GM19452 (cell line): ENCODE data around the gene SMIM1.
"Not testable (repeated sequence)": the region's sequence is repeated elsewhere in the genome, so short reads cannot be mapped to it uniquely, and the experiment has no call there.

Experiments used
- ATAC-seq: cut with Tn5 transposase; IDR thresholded peaks from one replicate; pipeline ENCODE4 v1.9.1; 2021; ENCODE audit not compliant: unreplicated experiment

Gene SMIM1, protein sequence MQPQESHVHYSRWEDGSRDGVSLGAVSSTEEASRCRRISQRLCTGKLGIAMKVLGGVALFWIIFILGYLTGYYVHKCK

DNA sequence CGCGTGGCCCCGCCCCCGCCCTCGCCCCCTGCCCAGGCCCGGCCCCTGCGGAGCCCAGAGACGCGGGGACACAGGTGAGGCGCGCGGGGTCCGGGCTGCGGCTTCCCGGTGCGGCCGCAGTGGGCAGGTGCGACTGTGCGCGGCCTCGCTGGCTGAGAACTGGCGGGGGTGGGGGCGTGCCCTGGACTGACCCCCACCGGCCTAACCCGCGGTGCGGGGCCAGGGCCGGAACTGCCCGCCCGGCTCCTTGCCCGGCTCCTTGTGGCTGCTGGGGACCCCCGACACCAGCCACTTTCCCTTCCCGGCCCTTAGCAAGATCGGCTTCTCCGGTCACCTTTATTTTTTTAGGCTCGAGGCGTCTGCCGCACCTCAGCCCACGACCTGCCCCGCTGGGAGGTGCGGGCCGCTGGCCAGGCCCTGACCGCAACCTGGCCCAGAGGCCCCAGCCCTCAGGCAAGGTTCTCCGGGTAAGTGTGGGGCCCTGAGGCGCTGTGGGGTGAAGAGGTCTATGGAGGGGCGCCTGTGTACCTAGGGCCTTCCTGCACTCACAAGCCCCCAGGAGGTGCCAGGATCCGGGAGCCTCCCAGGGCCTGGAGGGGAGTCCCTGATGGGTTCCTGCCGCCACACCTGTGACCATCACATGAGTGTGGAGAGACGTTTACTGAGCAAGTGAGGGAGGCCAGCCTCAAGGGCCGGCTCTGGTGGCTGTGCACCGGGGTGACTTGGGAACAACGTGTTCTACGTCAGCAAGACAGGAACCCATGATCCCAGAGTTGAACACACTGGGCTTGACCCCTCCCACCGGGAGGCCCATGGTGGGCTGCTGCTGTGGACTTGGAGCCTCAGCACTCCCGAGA is at the start of gene SMIM1:
Gene SMIM1, plus strand, starts transcription at position 35 of the 857 bp plus-strand sequence. CDS start 2,625 bp downstream, outside the sequence.
- peak; percentile 19 for ATAC-seq

DNA sequence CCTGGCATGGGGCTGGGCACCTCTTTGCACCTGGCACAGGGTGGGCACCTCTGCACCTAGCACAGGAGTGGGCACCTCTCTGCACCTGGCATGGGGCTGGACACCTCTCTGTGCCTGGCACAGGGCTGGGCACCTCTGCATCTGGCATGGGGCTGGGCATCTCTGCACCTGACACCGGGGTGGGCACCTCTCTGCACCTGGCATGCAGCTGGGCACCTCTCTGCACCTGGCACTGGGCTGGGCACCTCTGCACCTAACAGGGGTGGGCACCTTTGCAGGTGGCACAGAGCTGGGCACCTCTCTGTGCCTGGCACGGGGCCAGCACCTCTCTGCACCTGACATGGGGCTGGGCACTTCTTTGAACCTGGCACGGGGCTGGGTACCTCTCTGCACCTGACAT is 49.7 kb upstream of the SMIM1 start:
- no peak for ATAC-seq

DNA sequence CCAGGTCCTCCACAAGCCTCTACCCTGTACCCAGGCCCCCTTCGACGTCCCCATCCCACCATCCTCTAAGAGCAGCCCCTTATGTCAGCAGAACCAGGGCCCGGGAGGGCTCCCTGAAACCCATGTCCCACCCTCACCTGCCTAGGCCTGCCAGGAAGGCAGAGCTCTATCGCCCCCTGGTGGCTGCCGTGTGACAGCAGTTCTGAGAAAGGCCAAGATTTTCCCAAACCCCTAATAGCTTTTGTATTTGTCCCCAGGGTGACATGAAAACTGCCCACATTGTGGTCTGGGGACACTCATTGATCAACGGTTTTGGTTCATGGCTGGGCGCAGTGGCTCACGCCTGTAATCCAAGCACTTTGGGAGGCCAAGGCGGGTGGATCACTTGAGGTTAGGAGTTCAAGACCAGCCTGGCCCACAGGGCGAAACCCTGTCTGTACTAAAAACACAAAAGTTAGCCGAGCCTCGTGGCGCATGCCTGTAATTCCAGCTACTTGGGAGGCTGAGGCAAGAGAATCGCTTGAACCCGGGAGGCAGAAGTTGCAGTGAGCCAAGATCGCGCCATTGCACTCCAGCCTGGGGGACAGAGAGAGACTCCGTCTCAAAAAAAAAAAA is 48.0 kb upstream of the SMIM1 start:
- ATAC-seq = not testable (repeated sequence)

DNA sequence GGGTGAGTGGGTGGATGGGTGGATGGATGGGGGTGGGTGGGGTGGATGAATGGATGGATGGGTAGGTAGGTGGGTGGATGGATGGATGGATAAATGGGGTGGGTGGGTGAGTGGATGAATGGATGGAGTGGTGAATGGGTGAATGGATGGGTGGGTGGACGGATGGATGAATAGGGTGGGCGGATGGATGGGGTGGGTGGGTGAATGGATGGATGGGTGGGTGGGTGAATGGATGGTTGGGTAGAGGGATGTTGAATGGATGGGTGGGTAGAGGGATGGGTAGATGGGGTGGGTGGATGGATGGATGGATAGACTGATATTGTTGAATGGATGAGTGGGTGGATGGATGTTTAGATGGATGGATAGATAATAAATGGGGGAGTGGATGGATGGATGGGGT is 47.2 kb upstream of the SMIM1 start:
- no peak for ATAC-seq

DNA sequence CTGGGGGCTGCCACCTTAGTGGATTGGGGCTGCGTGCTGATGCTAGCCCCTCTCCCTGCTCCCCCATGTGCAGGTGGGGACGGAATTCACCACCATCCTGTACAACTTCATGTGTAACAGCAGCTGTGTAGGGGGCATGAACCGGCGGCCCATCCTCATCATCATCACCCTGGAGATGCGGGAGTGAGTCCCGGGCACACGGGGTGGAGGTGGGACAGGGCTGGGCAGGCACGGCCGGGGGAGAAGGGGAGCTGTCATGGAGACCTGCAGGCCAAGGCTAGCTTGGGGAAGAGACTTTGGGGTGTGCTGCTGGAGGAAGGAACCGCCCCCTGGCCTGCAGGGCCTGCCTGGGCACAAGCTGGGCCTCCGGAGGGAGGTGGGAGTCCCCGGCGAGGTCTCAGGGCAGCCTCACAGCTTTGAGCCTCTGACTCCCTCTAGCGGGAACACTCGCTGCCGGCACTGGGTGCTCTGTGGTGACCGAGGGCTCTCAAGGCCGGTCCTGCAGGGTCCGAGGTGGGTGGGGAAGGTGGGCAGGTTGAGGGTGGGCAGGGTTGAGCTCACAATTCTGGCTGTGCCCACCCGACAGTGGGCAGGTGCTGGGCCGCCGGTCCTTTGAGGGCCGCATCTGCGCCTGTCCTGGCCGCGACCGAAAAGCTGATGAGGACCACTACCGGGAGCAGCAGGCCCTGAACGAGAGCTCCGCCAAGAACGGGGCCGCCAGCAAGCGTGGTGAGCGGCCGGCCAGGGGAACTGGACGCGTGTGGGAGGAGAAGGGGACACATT is 45.3 kb upstream of the SMIM1 start:
- no peak for ATAC-seq

DNA sequence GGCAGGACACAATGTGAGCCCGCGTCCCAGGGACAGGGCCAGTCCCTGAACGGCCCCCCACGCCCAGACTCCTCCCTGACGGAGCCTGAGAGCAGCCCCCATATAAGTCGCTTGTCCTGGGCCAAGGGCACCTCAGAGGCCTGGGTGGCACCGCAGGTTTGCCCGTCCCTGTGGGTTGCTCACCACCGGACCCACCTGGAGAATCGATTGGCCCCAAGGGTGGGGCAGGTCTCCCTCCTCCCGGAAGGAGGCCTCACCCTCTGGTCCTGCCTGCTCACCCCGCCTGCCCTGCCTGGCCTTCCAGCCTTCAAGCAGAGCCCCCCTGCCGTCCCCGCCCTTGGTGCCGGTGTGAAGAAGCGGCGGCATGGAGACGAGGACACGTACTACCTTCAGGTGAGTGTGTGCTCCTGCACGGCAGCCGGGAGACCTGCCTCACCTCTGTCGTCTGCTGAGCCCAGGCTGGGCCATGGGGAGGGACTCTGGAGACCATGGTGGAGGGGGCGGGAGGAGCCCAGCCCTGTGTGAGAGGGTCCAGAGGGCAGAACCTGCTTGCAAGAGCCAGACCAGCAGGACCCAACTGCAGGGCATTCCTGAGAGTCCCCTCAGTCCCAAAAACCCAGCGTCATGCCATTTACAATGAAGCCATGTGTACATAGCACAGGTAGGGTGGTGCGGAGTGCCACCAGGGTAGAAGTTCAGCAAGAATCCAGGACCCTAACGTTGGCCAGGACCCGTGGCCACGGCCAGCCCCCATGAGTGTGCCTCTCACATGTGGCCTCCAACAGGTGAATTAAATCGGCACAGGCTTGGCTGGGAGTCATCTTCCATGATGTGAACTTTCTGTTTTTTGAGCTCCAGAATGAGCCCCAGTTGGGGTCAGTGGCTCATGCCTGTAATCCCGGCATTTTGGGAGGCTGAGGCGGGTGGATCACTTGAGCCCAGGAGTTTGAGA is 44.4 kb upstream of the SMIM1 start:
- no peak for ATAC-seq

DNA sequence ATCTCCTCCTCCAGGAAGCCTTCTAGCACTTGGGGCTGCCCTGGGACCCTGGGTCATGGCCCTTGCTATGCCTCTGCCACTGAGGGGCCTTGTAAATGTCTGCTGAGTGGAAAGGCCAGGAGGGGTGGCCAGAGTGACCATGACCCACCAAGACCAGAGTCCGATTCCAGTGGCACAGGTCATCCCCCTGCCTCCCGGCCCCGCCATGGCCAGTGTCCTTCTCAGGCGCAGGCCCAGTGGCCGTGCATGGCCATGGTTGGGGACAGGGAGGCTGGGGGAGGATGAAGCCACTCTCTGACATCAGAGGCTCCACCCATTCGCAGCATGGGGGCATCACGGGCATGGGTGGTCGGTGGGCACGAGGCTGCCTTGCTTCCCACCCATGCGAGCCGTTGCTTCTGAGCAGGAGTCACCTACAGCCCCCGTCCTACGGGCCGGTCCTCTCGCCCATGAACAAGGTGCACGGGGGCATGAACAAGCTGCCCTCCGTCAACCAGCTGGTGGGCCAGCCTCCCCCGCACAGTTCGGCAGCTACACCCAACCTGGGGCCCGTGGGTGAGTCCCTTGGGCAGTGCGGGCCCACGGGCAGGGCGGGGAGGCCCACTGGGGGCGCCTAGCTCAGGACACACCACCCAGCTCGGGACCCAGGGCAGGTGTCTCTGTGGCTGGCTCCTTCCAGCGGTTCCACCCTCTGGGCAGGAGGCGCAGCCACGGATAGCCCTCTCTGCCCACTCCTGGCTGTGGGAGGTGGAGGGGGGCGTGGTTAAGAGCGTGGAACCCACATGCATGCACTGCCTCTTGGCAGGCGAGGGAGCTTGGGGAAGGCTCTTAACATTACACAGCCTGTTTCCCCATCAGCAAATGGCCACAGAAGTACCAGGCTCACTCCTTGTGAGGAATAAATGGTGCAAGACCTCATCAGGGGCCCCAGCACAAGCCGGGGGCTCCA is 42.7 kb upstream of the SMIM1 start:
- ATAC-seq = no peak

DNA sequence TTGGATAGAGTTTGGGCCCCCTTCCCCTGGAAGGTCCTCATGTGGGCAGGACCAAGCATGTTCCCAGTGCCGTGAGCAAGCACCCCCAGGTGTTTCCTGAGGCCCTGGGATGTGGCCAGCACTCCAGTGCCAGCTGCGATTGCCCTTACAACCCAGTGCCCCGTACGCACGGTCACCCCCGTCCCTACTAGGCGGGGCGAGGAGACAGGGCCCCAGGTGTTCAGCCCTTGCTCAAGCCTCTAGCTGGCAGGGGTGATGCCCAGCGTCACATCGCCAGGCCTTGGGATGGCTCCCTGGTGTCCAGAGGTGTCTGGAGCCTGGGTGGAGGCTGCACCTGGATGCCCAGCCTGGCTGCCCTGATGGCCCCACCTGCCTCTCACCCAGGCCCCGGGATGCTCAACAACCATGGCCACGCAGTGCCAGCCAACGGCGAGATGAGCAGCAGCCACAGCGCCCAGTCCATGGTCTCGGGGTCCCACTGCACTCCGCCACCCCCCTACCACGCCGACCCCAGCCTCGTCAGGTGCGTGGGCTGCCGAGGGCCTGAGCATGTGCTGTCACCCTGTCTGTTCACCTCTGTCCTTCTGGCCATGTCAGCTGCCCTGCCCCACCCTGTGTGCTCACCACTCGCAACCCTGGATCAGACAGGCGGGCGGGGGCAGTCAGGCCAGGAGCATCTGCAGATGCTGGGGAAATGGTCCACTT is 41.9 kb upstream of the SMIM1 start:
- no peak for ATAC-seq

DNA sequence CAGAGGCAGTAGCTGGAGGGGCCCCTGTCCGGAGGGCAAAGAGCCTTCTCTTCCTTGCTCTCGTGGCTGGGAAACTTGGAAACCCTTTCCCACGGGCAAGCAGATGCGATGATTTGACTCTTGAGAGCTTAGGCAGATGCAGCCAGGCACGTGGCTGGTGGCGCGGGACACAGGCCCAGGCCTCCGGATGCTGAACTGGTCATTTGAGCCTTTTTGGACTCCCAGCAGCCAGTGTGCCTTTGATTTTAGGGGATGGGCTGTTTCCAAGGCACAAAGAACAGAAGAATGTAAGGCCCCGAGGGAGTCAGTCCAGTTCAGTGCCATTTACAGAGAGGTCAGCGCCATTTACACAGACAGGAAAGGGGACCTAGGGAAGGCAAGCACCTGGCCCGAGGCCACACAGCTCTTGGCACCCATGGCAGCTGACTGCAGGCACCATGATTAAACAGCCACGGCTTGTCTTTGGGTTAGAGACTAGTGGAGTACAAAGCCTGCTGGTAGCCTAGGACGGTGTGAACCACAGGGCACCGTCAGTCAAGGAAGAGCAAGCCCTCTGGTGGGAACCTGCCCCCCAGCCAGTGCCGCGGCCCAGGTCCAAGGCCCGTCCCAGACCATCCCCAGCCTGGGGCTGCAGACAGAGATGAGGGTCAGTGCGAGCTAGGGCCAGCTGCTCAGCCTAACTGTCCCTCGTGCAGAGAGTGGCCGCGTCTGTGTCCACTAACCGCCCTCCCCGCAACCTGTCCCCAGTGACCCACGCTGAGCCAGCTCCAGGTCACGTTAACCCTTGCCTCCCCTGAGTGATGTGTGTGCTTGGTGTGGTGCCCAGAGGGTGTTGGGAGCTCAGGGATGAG is 40.7 kb upstream of the SMIM1 start:
- no peak for ATAC-seq

DNA sequence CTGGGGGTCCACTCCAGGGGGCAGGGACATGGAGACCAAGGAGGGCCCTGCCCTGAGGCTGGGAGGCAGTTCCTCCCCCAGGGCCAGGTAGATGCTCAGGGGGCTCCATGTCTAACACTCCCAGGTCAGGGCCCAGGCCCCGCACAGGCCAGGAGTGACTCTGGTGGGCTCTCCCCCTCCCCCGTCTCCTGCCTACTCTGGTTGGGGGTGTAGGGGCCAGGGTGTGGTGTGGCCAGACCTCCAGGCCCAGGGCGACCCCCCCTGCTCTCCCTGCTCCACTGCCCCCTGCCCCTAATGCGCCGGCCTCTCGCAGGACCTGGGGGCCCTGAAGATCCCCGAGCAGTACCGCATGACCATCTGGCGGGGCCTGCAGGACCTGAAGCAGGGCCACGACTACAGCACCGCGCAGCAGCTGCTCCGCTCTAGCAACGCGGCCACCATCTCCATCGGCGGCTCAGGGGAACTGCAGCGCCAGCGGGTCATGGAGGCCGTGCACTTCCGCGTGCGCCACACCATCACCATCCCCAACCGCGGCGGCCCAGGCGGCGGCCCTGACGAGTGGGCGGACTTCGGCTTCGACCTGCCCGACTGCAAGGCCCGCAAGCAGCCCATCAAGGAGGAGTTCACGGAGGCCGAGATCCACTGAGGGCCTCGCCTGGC is 40.0 kb upstream of the SMIM1 start:
- ATAC-seq = no peak

DNA sequence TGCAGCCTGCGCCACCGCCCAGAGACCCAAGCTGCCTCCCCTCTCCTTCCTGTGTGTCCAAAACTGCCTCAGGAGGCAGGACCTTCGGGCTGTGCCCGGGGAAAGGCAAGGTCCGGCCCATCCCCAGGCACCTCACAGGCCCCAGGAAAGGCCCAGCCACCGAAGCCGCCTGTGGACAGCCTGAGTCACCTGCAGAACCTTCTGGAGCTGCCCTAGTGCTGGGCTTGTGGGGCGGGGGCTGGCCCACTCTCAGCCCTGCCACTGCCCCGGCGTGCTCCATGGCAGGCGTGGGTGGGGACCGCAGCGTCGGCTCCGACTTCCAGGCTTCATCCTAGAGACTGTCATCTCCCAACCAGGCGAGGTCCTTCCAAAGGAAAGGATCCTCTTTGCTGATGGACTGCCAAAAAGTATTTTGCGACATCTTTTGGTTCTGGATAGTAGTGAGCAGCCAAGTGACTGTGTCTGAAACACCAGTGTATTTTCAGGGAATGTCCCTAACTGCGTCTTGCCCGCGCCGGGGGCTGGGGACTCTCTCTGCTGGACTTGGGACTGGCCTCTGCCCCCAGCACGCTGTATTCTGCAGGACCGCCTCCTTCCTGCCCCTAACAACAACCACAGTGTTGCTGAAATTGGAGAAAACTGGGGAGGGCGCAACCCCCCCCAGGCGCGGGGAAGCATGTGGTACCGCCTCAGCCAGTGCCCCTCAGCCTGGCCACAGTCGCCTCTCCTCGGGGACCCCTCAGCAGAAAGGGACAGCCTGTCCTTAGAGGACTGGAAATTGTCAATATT is 39.3 kb upstream of the SMIM1 start:
- no peak for ATAC-seq

DNA sequence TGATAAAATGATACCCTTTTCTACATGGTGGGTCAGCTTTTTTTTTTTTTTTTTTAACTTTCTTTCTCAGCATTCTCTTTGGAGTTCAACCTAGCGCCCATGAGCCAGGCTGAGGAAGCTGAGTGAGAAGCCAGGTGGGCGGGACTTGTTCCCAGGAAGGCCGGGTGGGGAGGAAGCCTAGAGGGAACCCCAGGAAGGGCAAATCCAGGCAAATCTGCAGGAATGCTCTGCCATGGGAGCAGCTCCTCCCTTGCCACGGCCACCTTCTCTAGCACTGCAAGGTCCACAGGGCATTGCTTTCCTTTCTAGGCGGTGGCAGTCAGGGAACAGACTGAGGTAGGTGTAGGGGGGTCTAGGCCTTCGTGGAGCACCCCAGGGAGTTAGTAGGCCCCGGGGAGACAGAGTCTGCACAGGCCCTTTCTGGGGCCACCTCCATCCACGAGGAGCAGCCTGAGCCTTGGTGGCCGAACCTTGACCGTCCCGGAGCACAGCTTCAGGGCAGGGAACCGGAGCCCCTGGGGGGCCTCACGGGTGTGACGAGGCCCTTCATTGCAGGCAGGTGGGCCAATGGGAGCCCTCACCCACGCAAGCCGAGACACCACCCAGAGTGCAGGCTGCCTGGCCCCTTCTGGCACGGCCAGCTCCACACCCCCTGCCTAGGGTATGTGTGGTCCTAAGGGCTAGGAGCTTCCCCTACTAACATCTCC is 38.5 kb upstream of the SMIM1 start:
- no peak for ATAC-seq

DNA sequence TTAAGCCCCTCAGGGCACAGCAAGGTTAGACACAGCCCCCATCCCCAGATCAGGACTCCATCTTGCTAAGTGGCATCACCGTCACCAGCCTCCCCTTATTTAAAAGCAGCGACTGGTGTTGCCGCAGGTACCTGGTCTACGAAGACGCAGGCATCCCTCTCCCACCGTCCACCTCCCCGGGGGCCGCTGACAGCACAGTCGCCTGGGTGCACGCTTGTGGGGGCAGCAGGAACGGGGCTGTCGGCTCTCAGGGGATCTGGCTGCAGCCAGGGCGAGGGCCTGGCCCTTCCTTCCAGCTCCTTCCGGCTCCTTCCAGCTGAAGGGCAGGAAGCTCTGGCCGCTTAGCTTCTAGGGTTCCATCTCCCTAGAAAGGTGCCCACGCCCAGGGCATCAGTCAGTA is 37.9 kb upstream of the SMIM1 start:
- ATAC-seq = no peak

DNA sequence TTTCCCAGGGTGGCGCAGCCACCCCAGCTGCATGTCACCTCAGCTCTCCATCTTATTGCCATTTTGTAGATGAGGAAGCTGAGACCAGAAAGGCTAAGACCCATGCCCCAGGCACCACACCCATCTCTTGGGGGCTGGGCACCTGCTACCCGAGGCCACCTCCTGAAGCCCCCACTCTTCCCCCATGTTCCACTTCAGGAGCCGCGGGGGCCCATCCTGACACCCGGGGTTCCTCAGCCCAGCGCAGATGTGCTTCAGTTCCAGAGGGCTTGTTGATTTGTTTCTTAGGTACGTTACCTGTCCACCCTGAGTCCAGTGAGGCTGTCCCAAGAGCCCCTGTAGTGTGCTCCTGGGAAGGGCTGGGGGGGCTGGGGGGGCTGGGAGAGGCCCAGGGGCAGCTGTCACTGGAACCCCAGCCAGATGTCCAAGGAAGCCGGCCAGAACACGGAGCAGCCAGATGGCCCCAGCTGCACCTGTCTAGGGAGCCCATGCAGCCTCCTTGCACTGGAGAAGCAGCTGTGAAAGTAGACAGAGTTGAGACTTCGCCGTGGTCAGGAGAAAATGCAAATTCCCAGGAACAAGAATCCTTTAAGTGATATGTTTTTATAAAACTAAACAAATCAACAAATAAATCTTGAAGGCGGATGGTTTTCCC is 37.4 kb upstream of the SMIM1 start:
- no peak for ATAC-seq

DNA sequence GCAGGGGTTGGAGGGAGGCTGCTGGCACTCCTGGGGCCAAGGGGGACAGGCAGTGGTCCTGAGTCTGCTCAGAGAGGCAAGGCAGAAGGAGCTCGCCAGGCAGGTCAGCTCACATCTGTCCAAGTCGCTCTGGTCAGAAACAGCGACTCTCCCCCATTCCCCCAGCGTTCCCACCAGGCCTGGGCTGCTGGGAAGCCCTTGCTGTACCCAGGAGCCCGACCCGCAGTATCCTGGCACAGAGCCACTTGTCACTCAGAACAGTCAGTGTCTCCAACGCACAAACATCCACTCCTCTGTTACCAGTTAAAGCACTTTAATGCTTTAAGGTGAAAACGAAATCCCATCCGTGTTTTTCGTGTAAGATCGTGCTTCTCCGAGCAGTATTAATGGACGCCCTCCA is 36.9 kb upstream of the SMIM1 start:
- ATAC-seq = no peak
